GM10266 (cell line): Measurements from ENCODE around the gene KLHL36.
"Not testable (repeated sequence)": the region's sequence is repeated elsewhere in the genome, so short reads cannot be mapped to it uniquely, and the experiment has no call there.

ENCODE experiments used
- DNase-seq: peaks from one replicate; pipeline ENCODE4 v3.0.0; 2012; ENCODE audit errors: extremely low spot score
- CTCF ChIP-seq: IDR thresholded peaks from 2 replicates; pipeline ENCODE4 v1.5.1; 2012; ENCODE audit warnings: mild to moderate bottlenecking, low read depth; ENCODE audit not compliant: control insufficient read depth, insufficient read depth; ENCODE audit errors: missing control alignments

The KLHL36 gene

GRCh38 chr16:84630009-84630408, 18.3 kb upstream of the KLHL36 start:
- DNase-seq, result no peak
- no peak for TF ChIP-seq CTCF

DNA sequence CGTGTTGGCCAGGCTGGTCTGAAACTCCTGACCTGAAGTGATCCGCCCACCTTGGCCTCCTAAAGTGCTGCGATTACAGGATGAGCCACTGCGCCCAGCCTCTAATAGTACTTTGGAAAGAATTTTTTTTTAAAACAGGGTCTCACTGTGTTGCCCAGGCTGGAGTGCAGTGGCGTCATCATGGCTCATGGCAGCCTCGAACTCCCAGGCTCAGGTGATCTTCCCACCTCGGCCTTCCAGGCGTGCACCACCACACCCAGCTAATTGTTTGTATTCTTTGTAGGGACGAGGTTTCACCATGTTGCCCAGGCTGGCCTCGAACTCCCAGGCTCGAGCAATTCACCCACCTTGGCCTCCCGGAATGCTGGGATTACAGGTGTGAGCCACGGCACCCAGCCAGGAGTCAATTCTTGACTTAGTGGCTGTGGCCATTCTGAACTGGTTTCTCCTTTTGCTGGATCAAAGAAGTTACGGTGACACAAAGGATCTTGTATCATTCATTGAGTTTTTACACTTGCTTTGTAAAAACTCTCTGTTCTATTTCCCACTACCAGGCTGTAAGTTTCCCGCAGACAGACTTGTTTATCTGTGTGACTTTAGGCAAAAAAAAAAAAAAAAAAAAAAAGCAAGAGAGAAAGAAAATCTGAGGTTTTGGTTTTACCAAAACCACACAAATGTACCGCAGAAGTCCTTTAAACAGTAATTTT, 17.7 kb upstream of the KLHL36 start:
- DNase-seq, result no peak
- TF ChIP-seq CTCF, result no peak

DNA sequence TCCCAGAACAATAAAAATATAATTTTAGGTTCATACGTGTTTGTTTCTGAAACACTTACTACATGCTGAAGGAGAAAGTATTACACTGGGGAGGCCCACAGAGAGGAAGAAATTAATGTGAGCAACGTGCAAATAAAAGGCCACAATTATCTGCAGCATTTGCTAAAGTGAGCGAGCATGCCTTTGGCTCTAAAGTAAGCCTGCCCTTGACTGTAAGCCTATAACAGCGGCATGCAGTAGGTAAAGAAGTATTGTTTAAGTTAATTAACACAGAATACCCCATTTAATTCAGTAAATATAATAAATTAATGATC, 17.2 kb upstream of the KLHL36 start:
- DNase-seq, result no peak
- no peak for TF ChIP-seq CTCF

- no peak for TF ChIP-seq CTCF
- no peak for DNase-seq
These were observed 16.4 kb upstream of the KLHL36 start for GRCh38 chr16:84631886-84632285.

GRCh38 chr16:84632862-84633261, 15.4 kb upstream of the KLHL36 start:
- not testable (repeated sequence) for DNase-seq

DNA sequence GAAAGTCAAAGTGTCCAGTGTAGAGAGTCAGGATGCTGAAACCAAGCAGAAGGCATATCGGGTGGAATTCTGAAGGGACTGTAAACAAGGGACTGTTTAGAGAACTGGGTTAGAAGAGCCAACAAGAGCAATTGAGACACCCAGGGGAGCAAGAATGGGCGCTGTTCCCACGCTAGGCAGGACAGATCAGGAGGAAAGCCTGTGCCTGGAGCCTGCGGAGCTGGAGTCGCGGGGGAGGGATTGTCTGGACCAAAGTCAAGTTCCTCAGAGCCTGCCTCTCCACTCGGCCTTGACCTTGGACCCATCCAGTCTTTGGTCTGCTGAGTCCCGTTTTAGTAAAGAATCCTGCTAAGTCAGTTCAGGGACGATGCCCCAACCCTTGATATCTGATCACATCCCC, 14.7 kb upstream of the KLHL36 start:
- DNase-seq, result no peak
- TF ChIP-seq CTCF, result no peak

GRCh38 chr16:84635702-84636101, 12.6 kb upstream of the KLHL36 start:
- no peak for TF ChIP-seq CTCF
- DNase-seq, result no peak

DNA sequence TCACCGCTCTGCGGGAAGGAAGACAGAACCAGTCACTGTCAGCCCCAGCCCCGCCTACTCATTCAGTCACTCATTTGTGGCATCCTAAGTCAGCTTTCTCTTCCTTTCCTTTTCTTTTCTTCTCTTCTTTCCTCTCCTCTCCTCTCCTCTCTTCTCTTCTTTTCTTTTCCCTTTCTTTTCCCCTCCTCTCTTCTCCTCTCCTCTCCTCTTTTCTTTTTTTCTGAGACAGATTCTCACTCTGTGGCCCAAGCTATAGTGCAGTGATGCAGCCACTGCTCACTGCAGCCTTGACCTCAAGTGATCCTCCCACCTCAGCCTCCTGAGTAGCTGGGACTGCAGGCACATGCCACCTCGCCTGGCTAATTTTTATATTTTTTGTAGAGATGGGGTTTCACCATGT, 10.6 kb upstream of the KLHL36 start:
- TF ChIP-seq CTCF, result no peak
- DNase-seq, result no peak
